Heart right ventricle (tissue), 16 donors: Measurements from ENCODE around the gene CNKSR1. TPM values are rescaled to one million over a fixed set of nuclear protein-coding genes. Genes with fewer than 3 reads are reported as not detected.

ENCODE experiments used
- ATAC-seq, 8 donors: fragments of 200-7000 bp; cut with Tn5 transposase; one replicate each; pipeline ENCODE4 v1.9.1; 2020; ENCODE audit warnings: mild to moderate bottlenecking in 8 of 8, moderate library complexity in 8 of 8, moderate number of reproducible peaks in 1 of 8
- DNase-seq, 2 donors: peaks; one replicate each; pipeline ENCODE4 v3.0.0-alpha.2; 2020
- H3K27ac ChIP-seq, 10 donors: fragments of 200-600 bp; sonication (generic) in 2 of 10; one replicate each; pipeline versions ENCODE4 v1.5.0 to v1.8.0; 2020 to 2022; ENCODE audit warnings: mild to moderate bottlenecking in 3 of 10
- H3K27me3 ChIP-seq, 7 donors: fragments of 200-600 bp; one replicate each; pipeline ENCODE4 v1.8.0; 2021 to 2022; ENCODE audit warnings: mild to moderate bottlenecking in 2 of 7
- H3K36me3 ChIP-seq, 9 donors: fragments of 200-600 bp; sonication (generic) in 1 of 9; one replicate each; pipeline versions ENCODE4 v1.5.0 to v1.8.0; 2020 to 2022; ENCODE audit warnings: mild to moderate bottlenecking in 2 of 9
- H3K4me1 ChIP-seq, 9 donors: fragments of 200-600 bp; sonication (generic) in 1 of 9; one replicate each; pipeline versions ENCODE4 v1.5.0 to v1.8.0; 2020 to 2022; ENCODE audit warnings: mild to moderate bottlenecking in 4 of 9
- H3K4me3 ChIP-seq, 10 donors: fragments of 200-600 bp; sonication (generic) in 2 of 10; one replicate each; pipeline versions ENCODE4 v1.5.0 to v1.8.0; 2020 to 2022; ENCODE audit warnings: mild to moderate bottlenecking in 7 of 10, moderate library complexity in 2 of 10
- H3K9me3 ChIP-seq, 11 donors: fragments of 200-600 bp in 10 of 11; sonication (generic) in 2 of 11; one replicate each; pipeline versions ENCODE4 v1.5.0 to v1.8.0; 2013 to 2022; ENCODE audit warnings: mild to moderate bottlenecking in 2 of 11, control low read depth in 1 of 11, moderate library complexity in 1 of 11
- WGBS, 2 donors: extraction: QIAGEN DNeasy Blood & Tissue Kit; methylation state at CpG; one replicate each; pipeline ENCODE4 v1.1.7; 2013; ENCODE audit warnings: inconsistent platforms in 1 of 2; 5-methylcytosine and 5-hydroxymethylcytosine counted together
- intact Hi-C, 10 donors: fragments of 100-400 bp; cut with DNase I; formaldehyde crosslinking; loops; one replicate each; pipeline versions ENCODE4 v1.11.1 to v1.14.2; 2022
- polyA plus RNA-seq, 2 donors: library from polyadenylated mRNA; stranded (reverse); fragments of 200-250 nt; gene quantifications; one replicate each; pipeline ENCODE4 v1.2.3, GENCODE V29; 2013
- total RNA-seq, 10 donors: library from RNA; stranded (reverse); fragmentation: NEBNext Ultra II Directional in 3 of 10; extraction: Animal tissue kit (Norgen Biotek cat#: 25700) in 3 of 10; gene quantifications; one replicate each; pipeline versions ENCODE4 v1.2.1 to v1.2.4, GENCODE V29; 2021 to 2023
- TF ChIP-seq, protein P1 (sequence below), 9 donors: fragments of 200-600 bp; sonication (generic) in 2 of 9; IDR thresholded peaks; one replicate each; pipeline versions ENCODE4 v1.5.0 to v1.8.0; 2021 to 2022; ENCODE audit warnings: antibody characterized with exemption in 9 of 9, mild to moderate bottlenecking in 5 of 9, moderate library complexity in 1 of 9
- donor health status: Arrhythmogenic right ventricular cardiomyopathy.
- donor health status: ischemic (EF 13 %, LVEDD 7.1; RV severe dilation, severe dysfunction).
- donor health status: healthy with polysubstance abuse.
- donor health status: DM: no; HTN: yes; CAD: no.
- donor health status: DM: no; HTN: no; CAD: no.
- donor health status: ischemic (EF 25% LVEDD 6.9; RV normal size, moderate dysfunction).
- donor health status: ischemic (EF 25% LVEDD 5.7; RV mildly dilated, moderate dysfunction).
- donor health status: healthy.
- donor health status: DM: yes; HTN: yes; CAD: no.
- donor health status: Ischemic cardiomyopathy.
- donor health status: ischemic (EF 35%, LVEDD 5.7; RV mildly dilated, moderate dysfunction).
- donor health status: nonischemic (EF 11% LVEDD 7.7; RV severe dilation, severe dysfunction).
- donor health status: DM: yes; HTN: yes; CAD: no.
- donor health status: PGD.
- donor health status: ischemic (EF 29% LVEDD 5.4; RV normal size, mild dysfunction).
- donor health status: nonischemic (EF 23%, LVEDD 6.1; RV moderate dilation, normal function).

CNKSR1 gene
- total and polyA plus RNA-seq, 12 donors: 0.84 to 6.3 (median 2.1) TPM

DNA sequence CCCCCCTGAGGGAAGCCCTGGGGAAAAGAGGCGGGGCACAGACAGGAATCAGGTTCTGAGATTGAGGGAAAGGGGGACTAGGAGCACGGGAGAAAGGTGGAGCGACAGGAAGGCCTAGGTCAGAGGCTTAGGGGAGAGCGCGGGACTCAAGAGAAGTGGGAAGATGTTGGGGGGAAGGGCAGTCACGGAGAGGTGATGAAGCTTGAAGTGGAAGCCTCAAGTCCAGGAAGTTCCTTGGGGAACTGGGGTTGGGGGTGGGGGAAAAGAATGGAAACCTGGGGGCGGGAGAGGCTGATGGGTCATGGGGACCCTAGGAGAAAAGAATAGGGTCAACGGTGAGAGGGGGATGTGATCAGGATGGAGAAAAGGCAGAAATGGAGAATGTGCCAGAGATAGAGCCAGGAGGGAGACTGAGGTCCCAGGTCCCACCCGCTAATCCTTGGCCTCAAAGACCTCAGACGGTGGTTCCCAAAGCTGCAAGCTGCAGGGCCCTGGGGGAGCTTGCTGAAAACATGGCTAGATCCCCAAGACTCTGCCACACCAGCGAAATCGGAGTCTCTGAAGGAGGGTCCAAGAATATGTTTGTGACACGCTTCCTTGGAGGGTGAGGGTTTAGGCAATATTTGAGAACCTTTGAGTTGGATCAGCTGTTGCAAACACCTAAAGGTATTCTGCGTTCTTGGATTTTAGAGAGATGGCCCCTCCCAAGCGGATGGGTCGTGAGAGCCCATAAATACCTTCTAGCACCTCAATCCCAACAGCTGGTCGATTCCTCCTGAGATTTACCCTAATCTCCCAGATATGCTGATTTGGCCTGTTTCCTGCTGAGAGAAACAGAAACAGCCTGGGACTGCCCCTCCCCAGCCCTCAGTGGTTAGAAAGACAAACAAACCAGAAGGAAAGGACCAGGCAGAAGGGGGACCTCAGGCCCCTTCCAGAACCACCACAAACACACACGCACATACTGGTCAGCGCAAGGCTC lies 12.1 kb upstream of the CNKSR1 start:
- peak overlapping the region in 3 of 10 donors; percentile 10 to 51 (median 47) for H3K4me3 ChIP-seq
- intact Hi-C loops: loop anchor here in 7 of 10 donors (2.0 to 10.0 kb wide), 7 partner anchors 53 to 160 kb away; partner anchors contain the start of genes CEP85 (in 5 of the 7) and PDIK1L (in 1 of the 7)
- H3K27ac ChIP-seq: peak overlapping the region in 7 of 10 donors; percentile 44 to 76 (median 66)
- DNase-seq: no peak
- peaks cover 0 to 41% (median 0%) of the 10 kb centered on the region in 7 donors for H3K27me3 ChIP-seq
- H3K36me3 ChIP-seq: peaks cover 0 to 6% (median 0%) of the 10 kb centered on the region in 9 donors
- whole genome bisulfite sequencing, 2 donors: 69 to 70% methylated on average over 19 of the region's 19 CpGs
- H3K4me1 ChIP-seq: peaks cover 10 to 49% (median 33%) of the 10 kb centered on the region in 9 donors
- no peak for ATAC-seq
- H3K9me3 ChIP-seq: no peaks in the 10 kb centered on the region
- TF ChIP-seq, protein P1, sequence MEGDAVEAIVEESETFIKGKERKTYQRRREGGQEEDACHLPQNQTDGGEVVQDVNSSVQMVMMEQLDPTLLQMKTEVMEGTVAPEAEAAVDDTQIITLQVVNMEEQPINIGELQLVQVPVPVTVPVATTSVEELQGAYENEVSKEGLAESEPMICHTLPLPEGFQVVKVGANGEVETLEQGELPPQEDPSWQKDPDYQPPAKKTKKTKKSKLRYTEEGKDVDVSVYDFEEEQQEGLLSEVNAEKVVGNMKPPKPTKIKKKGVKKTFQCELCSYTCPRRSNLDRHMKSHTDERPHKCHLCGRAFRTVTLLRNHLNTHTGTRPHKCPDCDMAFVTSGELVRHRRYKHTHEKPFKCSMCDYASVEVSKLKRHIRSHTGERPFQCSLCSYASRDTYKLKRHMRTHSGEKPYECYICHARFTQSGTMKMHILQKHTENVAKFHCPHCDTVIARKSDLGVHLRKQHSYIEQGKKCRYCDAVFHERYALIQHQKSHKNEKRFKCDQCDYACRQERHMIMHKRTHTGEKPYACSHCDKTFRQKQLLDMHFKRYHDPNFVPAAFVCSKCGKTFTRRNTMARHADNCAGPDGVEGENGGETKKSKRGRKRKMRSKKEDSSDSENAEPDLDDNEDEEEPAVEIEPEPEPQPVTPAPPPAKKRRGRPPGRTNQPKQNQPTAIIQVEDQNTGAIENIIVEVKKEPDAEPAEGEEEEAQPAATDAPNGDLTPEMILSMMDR (IDR thresholded peaks at IDR 0.05): no peak

DNA sequence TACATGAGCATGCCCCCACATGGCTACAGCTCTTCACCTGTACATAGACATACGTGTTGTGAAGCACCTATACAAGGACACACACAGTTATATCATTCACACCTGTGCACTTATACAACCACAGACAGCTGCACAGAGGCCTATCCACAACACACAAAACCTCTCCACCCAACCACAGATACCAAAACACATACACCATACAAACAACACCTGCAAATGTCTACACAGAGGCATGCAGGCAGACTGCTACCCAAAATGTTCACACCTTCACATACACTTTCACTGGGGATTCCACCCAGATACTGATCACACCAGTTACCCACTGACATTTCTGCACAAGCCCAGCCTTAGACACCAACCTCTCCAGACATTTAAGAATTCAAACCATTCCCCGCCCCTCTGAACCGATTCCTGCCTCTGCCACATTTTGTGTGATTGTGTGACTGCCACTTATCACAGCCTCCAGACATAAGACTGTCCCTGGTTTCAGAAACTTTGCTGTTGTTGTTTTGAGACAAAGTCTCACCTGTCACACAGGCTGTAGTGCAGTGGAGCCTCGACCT lies 10.5 kb upstream of the CNKSR1 start:
- peaks cover 0 to 26% (median 0%) of the 10 kb centered on the region in 7 donors for H3K27me3 ChIP-seq
- no peaks in the 10 kb centered on the region for H3K9me3 ChIP-seq
- H3K4me1 ChIP-seq: peaks cover 5 to 51% (median 30%) of the 10 kb centered on the region in 9 donors
- intact Hi-C loops: loop anchor here in 6 of 10 donors (1.0 to 10.0 kb wide), 5 partner anchors 59 to 158 kb away; partner anchors contain the start of gene CEP85 (in 5 of the 6)
- peaks cover 0 to 13% (median 0%) of the 10 kb centered on the region in 9 donors for H3K36me3 ChIP-seq
- ATAC-seq (no peak), DNase-seq (no peak)
- H3K4me3 ChIP-seq: no peak overlapping the region
- TF ChIP-seq, protein P1 (IDR thresholded peaks at IDR 0.05): no peak
- WGBS, 2 donors: 87% methylated on average over 4 of the region's 4 CpGs
- H3K27ac ChIP-seq: no peak overlapping the region

DNA sequence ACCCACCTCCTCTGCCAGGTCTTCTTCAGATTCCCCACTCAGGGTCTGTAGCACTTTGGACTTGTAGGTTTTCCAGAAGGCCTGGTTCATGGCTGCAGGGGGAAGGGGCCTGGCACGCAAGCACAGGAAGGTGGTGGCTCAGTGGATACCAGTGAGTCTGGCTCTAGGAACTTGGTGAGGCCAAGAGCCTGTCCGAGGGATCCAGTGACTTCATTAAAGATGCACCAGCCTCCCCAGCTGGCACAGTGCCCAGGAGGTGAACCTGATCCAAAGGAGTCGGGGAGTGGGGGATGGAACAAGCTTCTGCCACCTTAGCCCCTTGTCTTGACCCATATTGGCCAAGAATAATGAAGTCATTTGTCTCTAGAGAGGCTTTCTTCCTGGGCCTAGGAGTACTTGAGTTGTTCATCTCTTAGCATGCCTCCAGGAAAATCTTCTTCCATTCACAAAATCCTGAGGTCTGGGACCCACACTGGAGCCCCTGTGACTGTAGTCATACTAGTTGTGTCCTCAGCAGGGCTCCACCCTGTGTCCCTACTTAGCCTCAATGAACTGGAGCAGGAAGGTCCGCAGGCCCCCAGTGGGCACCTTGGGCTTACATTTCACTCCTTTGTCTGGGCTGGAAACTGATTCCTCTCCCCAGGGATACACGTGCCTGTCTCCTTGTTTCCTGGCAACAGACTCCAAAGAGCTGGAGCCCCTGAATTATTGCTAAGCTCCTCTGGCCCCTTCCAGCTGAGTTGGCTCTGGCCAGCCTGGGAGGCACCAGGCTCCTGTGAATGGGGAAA lies 8.7 kb upstream of the CNKSR1 start, which contains the start of gene C1orf232:
TSS of gene C1orf232 (minus strand) at position 554 of the 788 bp plus-strand sequence. CDS start at position 90, 464 bp downstream.
- no peak for DNase-seq
- H3K27ac ChIP-seq: peak within 1 kb of the TSS in 9 of 10 donors; percentile 79 to 89 (median 82)

More for the DNA sequence above, 8.7 kb upstream of the CNKSR1 start, which contains the start of gene C1orf232:
- WGBS, 2 donors: 53 to 57% methylated on average over 5 of the region's 5 CpGs
- H3K9me3 ChIP-seq: no peaks in the 10 kb centered on the region
- H3K4me3 ChIP-seq: peak within 1 kb of the TSS; percentile 63 to 100 (median 88)
- TF ChIP-seq, protein P1 (IDR thresholded peaks at IDR 0.05): no peak
- H3K4me1 ChIP-seq: peaks cover 5 to 42% (median 21%) of the 10 kb centered on the region in 9 donors
- peaks cover 0 to 11% (median 0%) of the 10 kb centered on the region in 7 donors for H3K27me3 ChIP-seq
- no peak for ATAC-seq
- intact Hi-C loops: loop anchor here in 7 of 10 donors (2.0 to 10.0 kb wide), 8 partner anchors 56 to 156 kb away; partner anchors contain the start of genes CEP85 (in 6 of the 7) and PDIK1L (in 1 of the 7)
- H3K36me3 ChIP-seq: peaks cover 0 to 8% (median 0%) of the 10 kb centered on the region in 9 donors
